ENCODE measurements around the gene FIGN.

The FIGN gene

GRCh38 chr2:163610817-163611556 lies 124.8 kb downstream of the FIGN start:
- peak; percentile 40 for DNase-seq (ENCODE audit: low read depth)
- TF ChIP-seq, protein P1, sequence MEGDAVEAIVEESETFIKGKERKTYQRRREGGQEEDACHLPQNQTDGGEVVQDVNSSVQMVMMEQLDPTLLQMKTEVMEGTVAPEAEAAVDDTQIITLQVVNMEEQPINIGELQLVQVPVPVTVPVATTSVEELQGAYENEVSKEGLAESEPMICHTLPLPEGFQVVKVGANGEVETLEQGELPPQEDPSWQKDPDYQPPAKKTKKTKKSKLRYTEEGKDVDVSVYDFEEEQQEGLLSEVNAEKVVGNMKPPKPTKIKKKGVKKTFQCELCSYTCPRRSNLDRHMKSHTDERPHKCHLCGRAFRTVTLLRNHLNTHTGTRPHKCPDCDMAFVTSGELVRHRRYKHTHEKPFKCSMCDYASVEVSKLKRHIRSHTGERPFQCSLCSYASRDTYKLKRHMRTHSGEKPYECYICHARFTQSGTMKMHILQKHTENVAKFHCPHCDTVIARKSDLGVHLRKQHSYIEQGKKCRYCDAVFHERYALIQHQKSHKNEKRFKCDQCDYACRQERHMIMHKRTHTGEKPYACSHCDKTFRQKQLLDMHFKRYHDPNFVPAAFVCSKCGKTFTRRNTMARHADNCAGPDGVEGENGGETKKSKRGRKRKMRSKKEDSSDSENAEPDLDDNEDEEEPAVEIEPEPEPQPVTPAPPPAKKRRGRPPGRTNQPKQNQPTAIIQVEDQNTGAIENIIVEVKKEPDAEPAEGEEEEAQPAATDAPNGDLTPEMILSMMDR (IDR thresholded peaks at IDR 0.05; ENCODE audit: low read depth, low read length): peak; percentile 29
- no peak for TF ChIP-seq POLR2A (IDR thresholded peaks at IDR 0.05; ENCODE audit: extremely low read depth, insufficient read length)
- H3K4me3 ChIP-seq (ENCODE audit: low read depth, low read length): no peak overlapping the region

DNA sequence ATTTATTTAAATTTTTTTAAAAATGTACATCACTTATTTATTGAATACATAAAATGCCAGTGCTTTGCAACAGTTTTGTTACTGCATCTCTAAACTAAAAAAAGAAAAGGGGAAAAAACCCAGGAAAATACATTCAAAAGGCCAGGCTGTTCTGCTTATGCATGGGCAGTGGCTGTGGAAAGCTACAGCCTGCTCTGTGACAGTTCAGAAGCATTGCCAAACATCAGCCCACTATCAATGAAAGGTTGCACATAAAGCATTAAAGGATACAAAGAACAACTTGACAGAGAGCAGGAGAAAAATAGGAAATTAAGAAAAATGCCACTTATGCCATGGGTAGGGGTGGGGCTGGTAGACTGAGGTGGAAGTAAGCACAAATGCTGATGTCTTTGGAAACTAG lies 128.2 kb downstream of the FIGN start:
- no peak for TF ChIP-seq POLR2A (IDR thresholded peaks at IDR 0.05; ENCODE audit: extremely low read depth, insufficient read length)
- TF ChIP-seq, protein P1 (IDR thresholded peaks at IDR 0.05; ENCODE audit: low read depth, low read length): no peak
- TF ChIP-seq MYC (IDR thresholded peaks at IDR 0.05; ENCODE audit: low read depth, low read length): no peak
- TF ChIP-seq MAX (IDR thresholded peaks at IDR 0.05; ENCODE audit: low read depth, low read length): no peak
- DNase-seq (ENCODE audit: low read depth): no peak
- H3K4me3 ChIP-seq (ENCODE audit: low read depth, low read length): no peak overlapping the region

DNA sequence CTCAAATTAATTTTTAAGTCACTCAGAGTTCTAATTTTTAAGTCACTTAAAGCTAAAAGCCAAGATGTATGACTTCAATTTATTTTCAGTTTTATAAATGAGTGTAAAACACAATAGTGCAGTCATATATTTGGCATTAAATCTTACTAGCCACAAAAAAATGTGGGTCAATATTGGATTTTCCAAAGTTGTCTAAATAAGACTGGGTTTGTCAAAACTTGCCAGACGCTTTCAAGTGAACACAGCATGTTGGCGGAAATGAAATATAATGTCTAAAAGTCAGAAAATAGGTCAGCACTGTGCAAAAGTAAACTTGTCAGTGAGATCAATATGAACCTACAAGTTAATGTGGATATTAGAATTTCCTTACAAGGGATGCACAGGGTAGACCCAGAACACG lies 128.9 kb downstream of the FIGN start:
- TF ChIP-seq, protein P1 (IDR thresholded peaks at IDR 0.05; ENCODE audit: low read depth, low read length): no peak
- TF ChIP-seq MAX (IDR thresholded peaks at IDR 0.05; ENCODE audit: low read depth, low read length) (no peak), MYC (IDR thresholded peaks at IDR 0.05; ENCODE audit: low read depth, low read length) (no peak), POLR2A (IDR thresholded peaks at IDR 0.05; ENCODE audit: extremely low read depth, insufficient read length) (no peak)
- no peak for DNase-seq (ENCODE audit: low read depth)
- H3K4me3 ChIP-seq (ENCODE audit: low read depth, low read length): no peak overlapping the region

DNA sequence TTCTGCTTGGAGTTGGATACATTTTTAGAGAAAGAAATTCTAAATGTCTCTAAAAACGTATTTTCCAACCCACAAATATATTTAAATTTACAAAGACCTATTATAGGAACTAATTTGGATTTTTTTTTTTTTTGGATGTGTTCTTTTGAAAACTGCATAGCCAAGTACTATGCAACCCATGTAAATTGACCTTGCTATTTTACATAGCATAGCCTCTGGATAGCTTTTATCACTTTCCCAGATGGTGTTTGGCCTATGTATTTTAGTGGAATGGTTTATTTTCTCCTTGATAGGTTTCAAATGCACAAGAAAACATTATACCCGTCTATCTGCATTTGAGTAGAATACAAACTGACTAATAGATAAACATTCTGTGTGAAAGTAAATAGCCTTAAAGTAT lies 130.0 kb downstream of the FIGN start:
- TF ChIP-seq POLR2A (IDR thresholded peaks at IDR 0.05; ENCODE audit: extremely low read depth, insufficient read length) (no peak), MYC (IDR thresholded peaks at IDR 0.05; ENCODE audit: low read depth, low read length) (no peak), MAX (IDR thresholded peaks at IDR 0.05; ENCODE audit: low read depth, low read length) (no peak)
- TF ChIP-seq, protein P1 (IDR thresholded peaks at IDR 0.05; ENCODE audit: low read depth, low read length): no peak
- no peak overlapping the region for H3K4me3 ChIP-seq (ENCODE audit: low read depth, low read length)
- no peak for DNase-seq (ENCODE audit: low read depth)

DNA sequence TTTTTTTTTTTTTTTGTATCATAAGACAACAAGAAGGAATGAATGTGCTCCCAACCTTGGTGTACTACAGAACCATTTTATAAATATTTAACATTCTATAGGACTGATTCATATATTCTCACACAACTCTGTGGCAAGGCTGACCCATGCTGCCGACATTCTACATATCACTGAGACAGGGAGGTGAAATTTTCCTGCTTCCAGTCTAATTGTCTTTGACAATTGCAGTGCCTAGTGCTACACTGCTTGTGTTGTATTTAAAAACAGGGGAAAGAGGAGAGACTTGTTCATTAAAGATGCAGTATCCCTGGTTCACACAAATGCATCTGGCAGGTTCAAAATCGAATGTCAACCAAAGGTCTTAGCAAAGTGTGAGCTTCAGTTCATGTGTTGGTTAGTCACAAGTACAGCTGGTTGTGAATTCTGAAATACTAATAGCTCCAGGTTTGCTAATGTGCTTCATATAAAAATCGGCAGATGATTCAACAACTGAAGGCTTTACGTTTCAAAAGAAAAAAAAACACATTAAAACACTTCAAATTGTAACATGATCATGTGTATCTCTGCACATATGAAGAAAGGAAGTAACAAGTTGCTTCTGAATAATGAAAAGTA lies 130.8 kb downstream of the FIGN start:
- no peak overlapping the region for H3K4me3 ChIP-seq (ENCODE audit: low read depth, low read length)
- no peak for DNase-seq (ENCODE audit: low read depth)
- TF ChIP-seq MYC (IDR thresholded peaks at IDR 0.05; ENCODE audit: low read depth, low read length): no peak
- TF ChIP-seq, protein P1 (IDR thresholded peaks at IDR 0.05; ENCODE audit: low read depth, low read length): no peak
- no peak for TF ChIP-seq POLR2A (IDR thresholded peaks at IDR 0.05; ENCODE audit: extremely low read depth, insufficient read length)
- TF ChIP-seq MAX (IDR thresholded peaks at IDR 0.05; ENCODE audit: low read depth, low read length): no peak
